ENCODE measurements around the gene CCSER1.

CCSER1 gene

DNA sequence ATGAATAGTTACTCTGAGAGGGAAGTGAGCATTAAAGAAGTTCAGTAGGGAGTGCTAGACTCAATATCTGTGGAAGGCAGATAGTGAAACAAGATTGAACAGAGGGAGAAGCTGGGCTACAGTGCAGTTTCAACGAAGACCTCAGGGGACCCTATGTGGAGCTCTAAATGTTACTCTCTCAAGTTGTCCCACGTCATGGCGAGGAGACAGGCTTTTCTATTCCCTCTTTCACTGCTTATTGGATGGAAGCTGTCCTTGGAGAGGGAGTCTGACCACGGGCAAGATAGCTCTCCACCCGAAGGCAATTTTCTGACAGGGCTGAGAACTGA is 42.3 kb upstream of the CCSER1 start:
- H3K4me3 ChIP-seq (ENCODE audit: low read depth, low read length): no peak overlapping the region
- in situ Hi-C loops (cut with HindIII; ENCODE audit: low sequenced_read_pairs): no loop called here
- no peak for TF ChIP-seq CTCF (IDR thresholded peaks at IDR 0.05; ENCODE audit: low read depth, low read length)
- DNase-seq (ENCODE audit: low read depth, low spot score): no peak

GRCh38 chr4:90093526-90093925 is 33.7 kb upstream of the CCSER1 start:
- no peak overlapping the region for H3K4me3 ChIP-seq (ENCODE audit: low read depth, low read length)
- in situ Hi-C loops (cut with HindIII; ENCODE audit: low sequenced_read_pairs): no loop called here
- TF ChIP-seq CTCF (IDR thresholded peaks at IDR 0.05; ENCODE audit: low read depth, low read length): no peak
- DNase-seq (ENCODE audit: low read depth, low spot score): no peak

- peak; percentile 30 for DNase-seq (ENCODE audit: low read depth, low spot score)
- in situ Hi-C loops (cut with HindIII; ENCODE audit: low sequenced_read_pairs): no loop called here
- H3K4me3 ChIP-seq (ENCODE audit: low read depth, low read length): no peak overlapping the region
- no peak for TF ChIP-seq CTCF (IDR thresholded peaks at IDR 0.05; ENCODE audit: low read depth, low read length)
Measured at GRCh38 chr4:90095000-90095399, 32.2 kb upstream of the CCSER1 start.

- no peak for TF ChIP-seq CTCF (IDR thresholded peaks at IDR 0.05; ENCODE audit: low read depth, low read length)
- no peak overlapping the region for H3K4me3 ChIP-seq (ENCODE audit: low read depth, low read length)
- in situ Hi-C loops (cut with HindIII; ENCODE audit: low sequenced_read_pairs): no loop called here
- peak; percentile 32 for DNase-seq (ENCODE audit: low read depth, low spot score)
Measured at GRCh38 chr4:90099812-90100211, 27.4 kb upstream of the CCSER1 start.

- no peak for TF ChIP-seq CTCF (IDR thresholded peaks at IDR 0.05; ENCODE audit: low read depth, low read length)
- H3K4me3 ChIP-seq (ENCODE audit: low read depth, low read length): no peak overlapping the region
- no peak for DNase-seq (ENCODE audit: low read depth, low spot score)
- in situ Hi-C loops (cut with HindIII; ENCODE audit: low sequenced_read_pairs): no loop called here
Measured at GRCh38 chr4:90103991-90104390, 23.2 kb upstream of the CCSER1 start.

- in situ Hi-C loops (cut with HindIII; ENCODE audit: low sequenced_read_pairs): no loop called here
- no peak for DNase-seq (ENCODE audit: low read depth, low spot score)
- H3K4me3 ChIP-seq (ENCODE audit: low read depth, low read length): no peak overlapping the region
- TF ChIP-seq CTCF (IDR thresholded peaks at IDR 0.05; ENCODE audit: low read depth, low read length): no peak
Measured at GRCh38 chr4:90105274-90105673, 21.9 kb upstream of the CCSER1 start.

GRCh38 chr4:90112715-90113114 is 14.5 kb upstream of the CCSER1 start:
- in situ Hi-C loops (cut with HindIII; ENCODE audit: low sequenced_read_pairs): no loop called here
- DNase-seq (ENCODE audit: low read depth, low spot score): peak; percentile 12
- no peak overlapping the region for H3K4me3 ChIP-seq (ENCODE audit: low read depth, low read length)
- TF ChIP-seq CTCF (IDR thresholded peaks at IDR 0.05; ENCODE audit: low read depth, low read length): no peak

Data from astrocyte of the spinal cord (primary cell).